GM19468 (cell line): Measurements from ENCODE around the gene CDH4.

ENCODE experiments used
- ATAC-seq: cut with Tn5 transposase; IDR thresholded peaks from one replicate; pipeline ENCODE4 v1.9.1; 2021; ENCODE audit warnings: mild to moderate bottlenecking, moderate library complexity, moderate number of reproducible peaks; ENCODE audit not compliant: unreplicated experiment; ENCODE audit errors: extremely low read depth

Gene CDH4

DNA sequence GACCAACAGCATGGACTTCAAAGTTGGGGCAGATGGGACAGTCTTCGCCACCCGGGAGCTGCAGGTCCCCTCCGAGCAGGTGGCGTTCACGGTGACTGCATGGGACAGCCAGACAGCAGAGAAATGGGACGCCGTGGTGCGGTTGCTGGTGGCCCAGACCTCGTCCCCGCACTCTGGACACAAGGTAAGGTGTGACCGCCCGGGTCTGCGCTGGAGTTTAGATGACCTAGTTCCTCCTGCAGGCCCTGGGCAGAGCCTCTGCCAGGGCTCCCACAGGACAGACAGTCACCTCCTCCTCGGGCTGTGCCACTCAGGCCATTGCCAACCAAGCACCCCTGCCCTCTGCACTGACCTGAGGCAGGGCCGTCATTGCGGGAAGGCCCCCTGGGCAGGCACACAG, 491.5 kb downstream of the CDH4 start:
- ATAC-seq, result no peak

DNA sequence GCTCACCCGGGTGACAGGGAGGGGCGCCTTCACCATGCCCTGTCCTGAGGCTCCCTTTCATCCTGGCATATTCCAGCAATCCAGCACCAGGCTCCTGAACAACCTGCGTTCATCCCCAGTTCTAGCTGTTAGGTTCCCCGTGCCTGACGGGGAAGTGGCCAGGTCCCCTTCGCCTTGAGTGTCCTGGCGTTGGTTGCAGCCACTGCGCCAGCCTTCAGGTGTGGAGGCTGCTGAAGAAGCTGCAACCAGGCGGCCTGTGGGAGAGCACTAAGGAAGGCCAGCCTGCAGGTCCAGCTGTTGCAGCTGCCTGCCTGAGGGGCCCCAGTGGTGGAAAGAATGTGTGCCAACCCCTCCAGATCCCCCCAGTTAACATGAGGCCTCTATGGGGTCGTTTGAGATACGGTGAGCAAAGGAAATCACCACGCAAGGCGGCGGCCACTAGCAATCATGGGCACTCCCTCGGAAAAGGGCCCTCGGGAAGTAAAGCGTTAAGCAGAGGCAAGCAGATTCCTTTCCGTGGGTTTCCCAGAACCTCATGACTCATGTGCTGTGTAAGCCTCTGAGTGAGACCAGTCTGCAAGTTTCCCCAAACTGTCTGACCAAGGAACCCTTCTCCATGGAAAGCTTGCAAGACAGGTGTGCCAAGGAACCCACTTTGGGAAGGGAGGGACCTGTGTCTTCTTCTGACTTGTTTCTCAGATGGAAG, 492.8 kb downstream of the CDH4 start:
- ATAC-seq, result no peak

DNA sequence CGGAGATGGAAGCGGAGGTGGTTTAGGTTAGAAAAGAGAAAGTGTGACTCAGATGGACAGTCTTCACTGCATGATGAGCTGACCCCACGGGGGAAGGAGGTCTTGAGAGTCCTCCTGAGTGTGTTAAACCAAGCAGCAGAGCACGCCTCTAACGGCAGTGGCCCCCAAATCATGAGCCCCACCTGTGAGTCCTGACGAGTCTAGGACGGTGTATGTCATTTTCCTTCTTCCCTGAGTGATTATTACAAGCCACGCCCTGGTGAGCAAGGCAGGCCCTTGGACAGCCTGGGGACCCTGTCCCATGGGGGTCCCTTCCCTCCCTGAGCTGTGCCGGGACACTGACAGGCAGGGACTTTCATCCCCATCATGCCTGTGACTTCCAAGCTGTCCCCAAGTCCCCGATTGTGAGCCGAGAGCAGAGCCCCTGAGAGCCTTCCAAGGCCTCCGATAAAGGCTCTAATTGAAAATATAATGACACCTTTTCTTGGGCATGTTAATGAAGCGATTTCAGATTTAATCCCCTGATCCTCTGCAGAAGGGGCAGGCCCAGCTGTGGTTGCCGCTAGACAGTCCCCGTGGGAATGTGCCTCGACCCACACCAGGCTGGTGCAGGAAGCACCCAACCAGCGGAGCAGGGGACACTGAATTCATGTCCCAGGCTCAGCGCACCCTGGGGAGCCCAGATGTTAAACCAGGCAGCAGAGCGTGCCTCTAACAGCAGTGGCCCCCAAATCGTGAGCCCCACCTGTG, 493.5 kb downstream of the CDH4 start:
- no peak for ATAC-seq

DNA sequence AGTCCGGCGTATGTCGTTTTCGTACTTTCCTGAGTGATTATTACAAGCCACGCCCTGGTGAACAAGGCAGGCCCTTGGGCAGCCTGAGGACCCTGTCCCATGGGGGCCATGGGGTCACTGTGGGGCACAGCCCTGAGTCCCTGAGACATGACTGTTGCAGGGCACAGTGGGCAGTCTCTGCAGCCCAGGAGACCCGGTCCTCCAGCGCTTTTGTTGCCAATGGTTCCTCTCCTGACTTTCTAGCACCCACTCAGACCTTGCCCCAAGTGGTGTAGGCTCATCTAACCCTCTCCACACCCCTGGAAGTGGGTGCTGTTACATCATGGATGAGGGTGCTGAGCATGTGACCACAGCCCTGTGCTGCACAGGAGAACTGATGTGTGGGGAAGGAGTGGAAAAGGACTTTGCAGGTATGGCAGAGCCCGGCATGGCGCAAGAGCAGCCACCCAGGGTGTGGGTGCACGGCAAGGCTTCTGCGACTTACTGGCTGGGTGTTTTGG, 494.1 kb downstream of the CDH4 start:
- ATAC-seq, result no peak

DNA sequence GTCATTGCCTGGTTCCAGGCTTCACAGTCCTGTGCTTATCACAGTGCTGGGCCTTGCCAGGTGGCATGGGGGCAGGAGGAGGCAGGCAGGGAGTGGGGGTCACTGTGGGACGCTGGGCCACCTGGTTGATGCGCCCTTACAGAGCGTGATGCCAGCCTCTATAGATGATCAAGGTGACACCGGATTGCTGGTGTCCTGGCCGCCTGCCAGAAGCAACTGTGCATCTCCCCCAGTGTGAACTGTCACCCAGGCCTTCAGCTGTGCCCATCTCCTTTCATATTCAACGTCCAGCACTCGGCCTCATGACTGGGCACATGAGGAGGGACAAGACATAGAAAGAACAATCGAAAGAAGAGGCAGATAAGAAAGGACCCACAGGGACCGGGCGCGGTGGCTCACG, 494.7 kb downstream of the CDH4 start:
- ATAC-seq, result no peak

DNA sequence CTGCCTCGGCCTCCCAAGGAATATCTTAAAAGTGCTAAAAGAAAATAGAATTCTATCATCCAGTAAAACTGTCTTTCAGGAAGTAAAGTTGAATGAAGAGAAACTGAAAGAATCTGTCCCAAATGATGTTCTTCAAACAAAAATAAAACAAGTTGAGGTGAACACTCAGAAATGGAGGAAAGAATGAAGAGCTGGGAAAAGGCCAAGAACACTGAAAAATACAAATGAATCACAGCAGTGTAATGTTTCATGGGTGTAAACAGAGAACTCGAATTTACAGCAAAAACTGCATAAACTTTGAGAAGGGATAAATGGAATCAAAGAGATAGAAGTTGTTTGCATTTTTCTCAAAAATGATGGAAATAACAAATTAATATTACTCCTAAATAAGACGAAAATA, 496.3 kb downstream of the CDH4 start:
- ATAC-seq, result no peak

DNA sequence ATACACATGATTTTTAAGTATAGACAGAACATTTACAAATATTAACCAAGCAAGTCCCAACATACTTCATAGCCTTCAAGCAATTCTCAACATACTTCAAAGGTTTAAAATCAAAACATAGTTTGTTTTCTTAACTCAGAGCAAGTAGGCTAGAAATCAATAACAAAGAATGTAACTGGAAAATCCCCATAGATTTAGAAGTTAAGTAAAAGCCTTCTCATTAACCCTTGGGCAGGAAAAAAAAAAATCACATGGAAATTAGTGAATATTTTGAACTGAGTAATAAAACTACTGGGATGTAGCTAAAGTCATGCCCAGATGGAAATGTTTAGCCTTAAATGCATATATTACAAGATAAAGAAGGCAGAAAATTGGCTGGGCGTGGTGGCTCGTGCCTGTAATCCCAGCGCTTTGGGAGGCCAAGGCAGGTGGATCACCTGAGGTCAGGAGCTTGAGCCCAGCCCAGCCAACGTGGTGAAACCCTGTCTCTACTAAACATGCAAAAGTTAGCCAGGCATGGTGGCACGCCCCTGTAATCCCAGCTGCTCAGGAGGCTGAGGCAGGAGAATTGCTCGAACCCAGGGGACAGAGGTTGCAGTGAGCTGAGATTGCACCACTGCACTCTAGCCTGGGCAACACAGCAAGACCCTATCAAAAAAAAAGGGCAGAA, 497.5 kb downstream of the CDH4 start:
- ATAC-seq, result no peak

DNA sequence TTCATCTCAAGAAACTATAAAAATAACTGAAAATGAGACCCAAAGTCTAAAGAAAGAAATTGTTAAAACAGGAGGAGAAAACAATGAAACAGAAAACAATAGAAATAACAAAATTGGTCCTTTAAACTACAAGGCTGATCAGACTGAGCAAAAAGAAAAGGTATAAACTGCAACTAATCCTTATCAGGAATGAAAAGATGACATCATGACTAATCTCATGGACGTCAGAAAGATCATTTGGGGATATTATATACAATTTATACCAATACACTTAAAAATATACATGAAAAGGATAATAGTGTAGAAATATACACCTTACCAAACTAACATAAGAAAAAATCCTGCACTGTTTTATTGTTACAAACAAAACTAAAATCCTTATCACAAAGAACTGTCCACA, 498.0 kb downstream of the CDH4 start:
- ATAC-seq, result no peak

DNA sequence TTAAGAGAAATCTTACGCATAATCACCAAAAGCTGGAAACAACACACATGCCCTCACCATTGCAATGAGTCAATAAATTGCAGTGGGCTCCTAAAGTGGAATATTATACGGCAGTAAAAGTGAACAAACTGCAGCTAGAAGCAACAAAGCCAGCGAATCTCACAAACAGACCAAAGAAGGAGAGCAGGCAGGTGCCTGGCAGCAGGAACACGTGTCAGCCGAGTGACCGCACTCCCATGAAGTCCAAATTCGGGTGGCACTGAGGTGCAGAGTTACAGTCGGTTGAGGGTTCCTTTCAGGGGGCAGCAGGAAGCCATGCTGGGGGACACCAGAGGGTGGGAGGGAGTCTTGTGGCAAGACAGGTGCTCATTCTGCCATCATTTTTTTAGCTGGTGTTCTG, 500.5 kb downstream of the CDH4 start:
- ATAC-seq, result no peak

DNA sequence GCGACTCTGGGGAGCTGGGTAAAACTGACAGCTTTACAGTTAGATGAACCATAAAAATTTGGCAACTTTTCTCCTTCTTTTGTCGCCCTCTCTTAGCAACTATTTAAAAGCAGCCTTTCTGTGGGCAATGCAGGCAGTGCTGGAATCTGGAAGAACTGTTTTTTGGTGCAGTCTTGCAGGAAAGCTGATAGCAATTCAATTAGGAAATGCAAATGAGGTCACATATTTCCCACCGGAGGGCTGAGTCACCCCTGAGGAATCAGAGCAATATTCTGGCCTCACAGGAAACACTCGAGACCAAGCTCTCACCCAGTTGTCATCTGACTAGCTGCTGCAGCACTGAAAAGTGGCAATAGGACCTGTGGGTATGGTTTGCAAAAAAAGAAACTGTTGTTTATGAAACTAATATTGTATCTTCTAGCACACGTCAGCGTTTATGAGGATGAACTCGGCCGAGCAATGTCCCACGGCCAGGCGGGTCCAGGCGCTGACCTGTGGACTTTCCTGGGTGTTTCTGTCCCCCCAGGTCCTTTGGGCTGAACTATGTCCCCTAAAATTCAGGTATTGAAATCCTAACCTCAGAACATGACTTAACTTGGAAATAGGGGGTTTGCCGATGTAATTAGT, 501.4 kb downstream of the CDH4 start:
- ATAC-seq, result no peak

DNA sequence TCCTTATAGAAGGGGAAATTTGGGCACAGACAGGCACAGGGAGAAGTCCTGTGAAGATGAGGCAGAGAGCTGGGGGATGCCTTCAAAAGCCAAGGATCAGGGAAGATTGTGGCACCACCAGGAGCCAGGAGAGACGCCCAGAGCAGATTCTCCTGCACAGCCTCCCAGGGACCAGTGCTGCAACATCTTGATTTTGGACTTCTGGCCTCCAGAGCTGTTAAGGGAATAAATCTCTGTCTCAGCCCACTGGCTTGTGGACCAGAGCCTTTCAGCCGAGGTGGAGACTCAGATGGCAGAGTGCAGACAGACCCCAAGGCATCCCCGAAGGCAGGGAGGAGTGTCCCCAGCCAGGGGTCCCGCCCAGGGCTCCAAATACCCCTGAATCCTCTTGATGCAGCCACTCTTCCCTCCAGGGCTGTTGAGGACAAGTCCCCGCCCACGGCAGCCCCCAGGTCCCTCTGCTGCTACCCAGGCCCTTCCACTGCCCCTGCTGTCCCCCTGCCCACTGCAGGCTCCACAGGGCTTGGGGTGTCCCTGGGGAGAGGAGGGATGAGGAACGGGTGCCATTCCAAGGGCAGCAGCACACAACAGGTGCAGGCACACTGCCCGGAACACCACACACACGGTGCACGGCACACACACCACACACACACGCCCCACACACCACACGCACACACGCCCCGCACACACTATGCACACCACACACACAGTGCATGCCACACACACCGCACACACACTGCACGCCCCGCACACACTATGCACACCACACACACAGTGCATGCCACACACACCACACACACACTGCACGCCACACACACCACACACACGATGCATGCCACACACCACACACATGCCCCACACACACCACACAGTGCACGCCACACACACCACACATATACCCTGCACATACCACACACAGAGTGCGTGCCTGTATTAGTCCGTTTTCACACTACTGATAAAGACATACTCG, 502.2 kb downstream of the CDH4 start:
- no peak for ATAC-seq

DNA sequence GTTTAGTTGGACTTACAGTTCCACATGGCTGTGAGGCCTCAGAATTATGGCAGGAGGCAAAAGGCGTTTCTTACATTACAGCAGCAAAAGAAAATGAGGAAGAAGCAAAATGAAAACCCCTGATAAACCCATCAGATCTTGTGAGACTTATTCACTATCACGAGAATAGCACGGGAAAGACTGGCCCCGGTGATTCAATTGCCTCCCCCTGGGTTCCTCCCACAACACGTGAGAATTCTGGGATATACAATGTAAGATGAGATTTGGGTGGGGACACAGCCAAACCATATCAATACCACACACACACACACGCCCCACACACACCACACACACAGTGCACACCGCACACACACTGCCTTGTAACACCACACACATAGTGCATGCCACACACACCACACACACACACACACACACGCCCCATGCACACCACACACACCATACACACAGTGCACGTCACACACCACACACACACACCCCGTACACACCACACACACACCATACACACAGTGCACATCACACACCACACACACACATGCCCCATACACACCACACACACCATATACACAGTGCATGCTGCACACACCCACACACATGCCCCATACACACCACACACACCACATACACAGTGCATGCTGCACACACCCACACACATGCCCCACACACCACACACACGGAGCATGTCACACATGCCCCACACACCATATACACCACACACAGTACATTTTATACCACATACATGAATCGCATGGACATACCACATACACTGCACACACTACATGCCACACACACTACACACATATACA, 503.1 kb downstream of the CDH4 start:
- no peak for ATAC-seq

DNA sequence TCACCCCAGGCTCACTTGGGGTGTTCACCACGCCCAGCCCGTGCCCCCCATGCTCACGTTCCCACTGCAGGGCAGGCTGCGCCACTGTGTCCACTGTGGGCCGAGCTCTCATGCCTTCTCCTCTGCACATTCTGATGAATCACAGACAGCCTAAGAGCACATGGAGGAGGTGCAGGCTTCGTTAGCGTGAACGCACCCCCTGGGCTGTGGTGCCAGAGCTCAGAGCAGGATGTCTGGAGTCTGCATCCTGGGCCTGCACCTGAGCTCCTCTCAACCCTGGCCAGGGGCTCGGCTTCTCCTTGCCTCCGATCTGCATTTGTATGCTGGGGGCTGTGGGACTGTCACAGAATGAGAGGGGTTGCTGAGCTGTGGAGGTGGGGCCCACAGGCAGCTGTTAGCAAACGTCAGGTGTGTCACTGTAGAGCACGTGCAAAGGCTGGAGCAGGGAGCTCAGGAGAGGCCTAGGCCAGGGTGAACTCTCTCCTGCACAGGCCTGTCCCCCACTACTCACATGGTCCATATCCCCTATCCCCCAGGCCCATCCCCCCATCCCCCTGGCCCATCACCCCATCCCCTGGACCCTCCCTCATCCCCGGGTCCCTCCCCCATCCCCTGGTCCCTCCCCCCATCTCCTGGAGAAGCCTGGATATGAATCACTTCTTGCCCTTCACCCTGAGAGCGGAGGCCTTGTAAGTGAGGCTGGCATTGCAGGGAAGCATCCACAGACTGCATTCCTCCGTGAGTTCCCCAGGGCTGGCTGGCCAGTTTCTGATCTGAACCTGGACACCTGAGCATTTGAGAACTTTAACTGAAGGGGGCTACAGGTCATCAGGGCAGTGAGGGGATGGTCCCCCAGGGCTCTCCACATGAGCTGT, 504.1 kb downstream of the CDH4 start:
- no peak for ATAC-seq

DNA sequence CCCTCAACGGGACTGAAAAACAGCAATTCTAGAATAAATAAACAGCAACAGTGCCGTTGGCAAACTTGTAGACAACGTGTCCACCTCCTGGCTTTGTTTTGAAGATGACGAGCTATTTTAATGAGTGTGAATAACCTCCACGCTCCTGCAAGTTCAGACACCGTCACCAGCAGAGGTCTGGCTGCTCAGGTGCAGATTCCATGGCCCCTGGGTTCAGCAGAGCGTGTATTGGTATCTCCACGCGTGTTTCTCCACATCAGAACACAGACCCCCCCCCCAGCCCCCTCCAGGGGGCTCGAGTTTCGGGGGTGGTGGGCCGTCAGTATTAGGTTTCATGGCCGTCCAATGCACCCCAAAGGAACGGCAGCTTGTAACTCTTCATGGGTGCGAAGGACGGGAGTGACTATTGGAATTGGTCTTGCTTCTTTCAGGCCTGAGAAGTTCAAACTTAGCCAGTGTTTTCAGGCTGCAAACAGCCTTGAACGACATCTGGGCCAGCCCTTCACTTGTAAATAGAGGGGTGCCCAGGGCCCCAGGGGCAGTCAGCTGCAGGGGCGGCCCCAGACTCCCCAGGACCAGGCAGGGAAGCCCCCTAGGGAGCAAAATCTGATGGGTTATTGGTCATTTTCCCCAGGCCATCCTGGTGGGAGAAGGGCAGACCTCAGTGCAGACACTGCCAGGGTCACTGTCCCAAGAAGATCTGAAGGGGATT, 505.1 kb downstream of the CDH4 start:
- no peak for ATAC-seq

DNA sequence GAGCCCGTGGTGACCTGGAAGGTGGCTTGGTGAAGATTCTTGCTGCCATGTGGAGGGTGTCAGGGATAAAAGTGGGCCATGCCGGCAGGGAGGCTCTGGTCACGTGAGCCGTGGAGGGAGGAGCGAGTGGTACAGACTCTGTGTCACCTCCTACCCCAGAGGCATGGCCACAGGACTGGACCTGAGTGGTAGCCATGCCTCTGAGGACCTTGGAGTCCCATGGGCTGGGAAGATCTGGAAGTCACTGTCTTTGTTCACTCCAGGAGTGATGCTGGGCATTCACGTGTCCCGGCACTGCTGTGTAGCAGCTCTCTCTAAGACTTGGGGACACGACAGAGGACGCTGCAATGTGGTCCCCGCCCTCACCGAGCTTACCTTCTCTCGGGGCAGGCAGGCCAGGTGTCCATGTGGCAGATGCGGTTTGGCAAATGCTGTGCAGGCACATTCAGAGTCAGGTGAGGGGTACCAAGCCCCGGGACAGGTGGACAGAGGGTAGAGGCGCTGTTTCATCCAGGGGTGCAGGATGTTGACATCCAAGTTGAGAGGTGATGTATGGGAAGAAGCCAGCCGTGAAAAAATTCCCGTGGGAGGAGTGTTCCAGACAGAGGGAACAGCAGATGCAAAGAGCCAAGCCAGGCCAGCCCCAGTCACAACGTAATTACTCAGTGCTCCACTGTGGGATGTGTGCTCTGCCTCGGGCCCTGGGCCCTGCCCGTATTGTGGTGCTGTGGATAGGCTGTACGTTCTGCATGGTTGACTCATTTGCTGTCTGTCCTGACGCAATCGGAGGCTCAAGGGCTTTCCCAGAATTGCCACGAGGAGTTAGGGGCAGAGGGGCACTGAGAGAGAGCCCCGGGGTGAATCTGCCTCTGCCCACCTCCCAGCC, 505.9 kb downstream of the CDH4 start:
- no peak for ATAC-seq

DNA sequence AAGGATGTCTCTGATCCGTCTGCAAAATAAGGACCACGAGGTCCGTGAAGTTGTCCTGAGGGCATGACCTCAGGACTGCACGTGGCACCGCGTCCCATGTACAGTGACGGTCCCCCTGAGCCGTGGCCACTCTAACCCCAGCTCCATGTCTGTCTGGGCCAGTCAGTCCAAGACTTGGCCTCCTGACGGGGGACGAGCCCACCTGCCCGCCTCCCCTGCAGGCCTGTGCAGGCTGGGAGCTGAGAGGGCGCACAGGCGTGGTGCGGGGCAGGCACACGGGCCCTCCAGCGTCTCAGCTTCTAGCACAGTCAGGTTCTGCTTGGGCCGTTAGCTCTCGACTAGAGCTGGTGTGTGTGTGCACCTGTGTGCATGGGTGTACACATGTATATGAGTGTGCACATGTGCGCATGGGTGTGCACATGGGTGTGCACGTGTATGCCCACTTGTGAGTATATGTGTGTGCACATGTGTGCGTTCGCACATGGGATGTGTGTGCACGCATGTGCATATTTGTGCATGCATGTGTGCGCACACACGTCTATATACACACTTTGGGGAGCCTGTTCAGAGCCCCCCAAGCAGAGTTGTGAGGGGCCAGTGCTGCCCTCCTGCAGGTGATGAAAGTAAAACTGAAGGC, 506.6 kb downstream of the CDH4 start:
- no peak for ATAC-seq
